Tibial nerve (tissue), 4 donors: ENCODE measurements around the gene AMBRA1.

Source experiments
- CTCF ChIP-seq, 5 experiments: fragments of 200-600 bp in 3 of 5; fragments of 450-650 bp in 2 of 5; sonication (generic) in 3 of 5; IDR thresholded peaks; one replicate each; pipeline ENCODE4 v1.5.1; 2016 to 2019; ENCODE audit warnings: antibody characterized with exemption in 5 of 5, mild to moderate bottlenecking in 3 of 5, moderate library complexity in 2 of 5
- EP300 ChIP-seq, 2 donors: sonication (generic); formaldehyde crosslinking; IDR thresholded peaks; one replicate each; pipeline ENCODE4 v1.6.1; 2017; ENCODE audit warnings: antibody characterized with exemption in 2 of 2, mild to moderate bottlenecking in 1 of 2
- POLR2A ChIP-seq, 2 donors: fragments of 450-650 bp; IDR thresholded peaks; one replicate each; pipeline ENCODE4 v1.6.1; 2017; ENCODE audit warnings: antibody characterized with exemption in 2 of 2, mild to moderate bottlenecking in 2 of 2, moderate library complexity in 2 of 2

- TF ChIP-seq POLR2A (IDR thresholded peaks at IDR 0.05) (no peak), CTCF (IDR thresholded peaks at IDR 0.05) (no peak), EP300 (IDR thresholded peaks at IDR 0.05) (no peak)
Observed at GRCh38 chr11:46597155-46597554, 3.3 kb upstream of the AMBRA1 start.
